GM18498 (cell line): ENCODE data around the gene LSR.

Experiments used
- ATAC-seq: cut with Tn5 transposase; IDR thresholded peaks from one replicate; pipeline ENCODE4 v1.9.1; 2021; ENCODE audit warnings: mild to moderate bottlenecking, moderate library complexity; ENCODE audit not compliant: unreplicated experiment

Gene LSR

DNA sequence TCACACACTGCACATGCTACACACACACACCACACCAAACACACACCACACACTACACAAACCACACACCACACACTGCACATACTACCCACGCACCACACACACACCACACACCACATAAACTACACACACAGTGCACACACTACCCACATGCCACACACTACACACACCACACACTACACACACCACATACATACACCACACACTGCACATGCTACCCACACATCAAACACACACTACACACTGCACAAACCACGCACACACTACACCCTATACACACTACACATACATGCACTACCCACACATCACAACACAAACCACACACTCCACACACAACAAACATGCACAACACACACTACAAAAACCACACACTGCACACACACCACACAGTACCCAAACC, 49.1 kb downstream of the LSR start:
- no peak for ATAC-seq

DNA sequence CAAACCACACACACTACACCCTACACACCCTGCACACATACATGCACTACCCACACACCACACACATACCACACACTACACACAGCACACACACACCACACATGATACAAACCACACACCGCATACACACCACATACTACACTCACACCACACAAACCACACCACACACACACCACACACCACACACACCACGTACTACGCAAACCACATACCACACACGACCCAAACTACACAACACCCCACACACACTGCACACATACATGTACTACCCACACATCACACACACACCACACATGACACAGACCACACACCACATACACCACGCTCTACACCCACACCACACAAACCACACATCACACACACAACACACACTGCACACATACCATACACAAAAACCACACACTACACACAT, 49.8 kb downstream of the LSR start:
- ATAC-seq = no peak

DNA sequence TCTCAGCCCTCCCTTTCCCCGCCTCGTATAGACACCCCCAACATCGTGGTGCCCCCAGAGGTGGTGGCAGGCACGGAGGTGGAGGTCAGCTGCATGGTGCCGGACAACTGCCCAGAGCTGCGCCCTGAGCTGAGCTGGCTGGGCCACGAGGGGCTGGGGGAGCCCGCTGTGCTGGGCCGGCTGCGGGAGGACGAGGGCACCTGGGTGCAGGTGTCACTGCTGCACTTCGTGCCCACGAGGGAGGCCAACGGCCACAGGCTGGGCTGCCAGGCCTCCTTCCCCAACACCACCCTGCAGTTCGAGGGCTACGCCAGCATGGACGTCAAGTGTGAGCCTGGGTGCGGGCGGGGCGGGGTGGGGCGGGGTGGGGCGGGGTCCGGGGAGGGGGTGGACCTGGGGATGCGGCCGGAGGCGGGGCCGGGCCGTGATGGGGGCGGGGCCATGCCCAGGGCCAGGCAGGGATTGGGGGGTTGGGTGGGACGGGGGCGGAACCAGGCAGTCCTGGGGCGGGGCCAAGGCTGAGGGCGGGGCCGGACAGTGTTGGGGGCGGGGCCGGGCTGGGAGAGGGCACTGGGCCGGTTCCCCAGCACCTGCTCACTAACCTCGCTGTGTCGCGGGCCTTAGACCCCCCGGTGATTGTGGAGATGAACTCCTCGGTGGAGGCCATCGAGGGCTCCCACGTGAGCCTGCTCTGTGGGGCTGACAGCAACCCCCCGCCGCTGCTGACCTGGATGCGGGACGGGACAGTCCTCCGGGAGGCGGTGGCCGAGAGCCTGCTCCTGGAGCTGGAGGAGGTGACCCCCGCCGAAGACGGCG, 50.9 kb downstream of the LSR start:
- no peak for ATAC-seq

GRCh38 chr19:35300339-35300649, 51.5 kb downstream of the LSR start:
- no peak for ATAC-seq

GRCh38 chr19:35301961-35302360, 53.2 kb downstream of the LSR start:
- ATAC-seq = no peak

DNA sequence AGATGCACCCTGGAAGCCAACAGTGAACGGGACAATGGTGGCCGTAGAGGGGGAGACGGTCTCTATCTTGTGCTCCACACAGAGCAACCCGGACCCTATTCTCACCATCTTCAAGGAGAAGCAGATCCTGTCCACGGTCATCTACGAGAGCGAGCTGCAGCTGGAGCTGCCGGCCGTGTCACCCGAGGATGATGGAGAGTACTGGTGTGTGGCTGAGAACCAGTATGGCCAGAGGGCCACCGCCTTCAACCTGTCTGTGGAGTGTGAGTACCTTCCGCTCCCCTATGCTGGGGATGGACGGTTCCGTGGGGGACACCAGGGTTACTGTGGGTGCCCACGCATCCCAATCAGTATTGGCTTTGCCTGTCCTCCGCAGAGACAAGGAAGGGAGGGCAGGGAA, 53.6 kb downstream of the LSR start:
- ATAC-seq = no peak

- ATAC-seq = no peak
These were observed 54.6 kb downstream of the LSR start for GRCh38 chr19:35303357-35303915.

DNA sequence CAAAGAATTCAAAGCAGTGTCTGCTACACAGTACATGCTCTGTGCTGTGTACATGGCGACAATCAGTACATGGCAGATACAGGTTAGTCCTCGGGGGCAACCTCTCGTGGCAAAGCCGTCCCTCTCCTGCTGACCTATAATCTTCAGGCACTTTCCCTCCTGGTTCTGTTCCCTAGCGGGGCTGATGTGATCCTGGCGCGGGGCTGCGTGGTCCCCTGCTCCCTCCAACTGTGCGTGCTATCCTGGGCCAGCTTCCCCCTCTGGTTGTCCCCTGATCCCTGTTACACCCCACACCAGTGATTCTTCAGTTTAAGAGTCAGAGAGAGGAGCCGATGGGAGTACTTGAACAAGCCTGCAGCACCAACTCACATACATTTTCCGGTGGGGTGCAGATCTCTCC, 55.2 kb downstream of the LSR start:
- no peak for ATAC-seq

DNA sequence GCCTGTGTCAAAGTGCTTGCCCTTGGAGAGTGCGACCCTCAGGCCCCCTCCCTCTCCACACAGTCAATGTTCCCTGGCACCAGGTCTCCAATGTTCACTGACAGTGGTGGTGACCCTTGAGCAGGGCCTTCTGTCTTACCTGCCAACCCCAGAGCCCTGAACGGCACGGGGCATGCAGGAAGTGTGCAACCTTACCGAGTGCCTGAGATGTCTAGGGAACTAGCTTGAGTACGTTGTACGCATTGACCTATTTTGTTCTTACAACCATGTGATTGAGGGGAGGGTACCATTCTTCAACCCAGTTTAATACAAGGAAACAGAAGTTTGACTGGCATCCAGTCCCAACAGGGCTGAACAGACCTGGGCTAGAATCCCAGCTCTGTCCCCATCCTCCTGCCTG, 56.4 kb downstream of the LSR start:
- ATAC-seq = no peak

GRCh38 chr19:35306473-35307246, 57.9 kb downstream of the LSR start:
- no peak for ATAC-seq

DNA sequence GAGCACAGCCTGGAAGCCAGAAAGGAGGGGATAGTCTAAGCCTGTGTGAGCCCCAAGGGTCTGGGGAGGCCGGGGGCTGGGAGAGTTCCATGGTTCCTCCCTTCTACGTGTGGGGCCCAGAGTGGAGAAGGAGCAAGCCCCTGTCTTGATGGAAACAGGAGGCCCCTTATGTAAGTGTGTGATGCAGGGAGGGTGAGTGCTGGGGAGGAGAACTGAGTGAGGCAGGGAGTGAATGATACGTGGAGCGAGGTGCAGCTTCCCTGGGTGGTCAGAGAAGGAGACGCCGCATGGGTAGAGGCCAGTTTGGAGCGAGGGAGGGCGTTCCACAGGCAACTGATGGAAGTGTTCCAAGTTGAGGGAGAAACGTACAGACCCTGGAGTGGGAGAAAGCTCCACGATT, 59.1 kb downstream of the LSR start:
- no peak for ATAC-seq

- no peak for ATAC-seq
These were observed 60.1 kb downstream of the LSR start for GRCh38 chr19:35308910-35309309.

DNA sequence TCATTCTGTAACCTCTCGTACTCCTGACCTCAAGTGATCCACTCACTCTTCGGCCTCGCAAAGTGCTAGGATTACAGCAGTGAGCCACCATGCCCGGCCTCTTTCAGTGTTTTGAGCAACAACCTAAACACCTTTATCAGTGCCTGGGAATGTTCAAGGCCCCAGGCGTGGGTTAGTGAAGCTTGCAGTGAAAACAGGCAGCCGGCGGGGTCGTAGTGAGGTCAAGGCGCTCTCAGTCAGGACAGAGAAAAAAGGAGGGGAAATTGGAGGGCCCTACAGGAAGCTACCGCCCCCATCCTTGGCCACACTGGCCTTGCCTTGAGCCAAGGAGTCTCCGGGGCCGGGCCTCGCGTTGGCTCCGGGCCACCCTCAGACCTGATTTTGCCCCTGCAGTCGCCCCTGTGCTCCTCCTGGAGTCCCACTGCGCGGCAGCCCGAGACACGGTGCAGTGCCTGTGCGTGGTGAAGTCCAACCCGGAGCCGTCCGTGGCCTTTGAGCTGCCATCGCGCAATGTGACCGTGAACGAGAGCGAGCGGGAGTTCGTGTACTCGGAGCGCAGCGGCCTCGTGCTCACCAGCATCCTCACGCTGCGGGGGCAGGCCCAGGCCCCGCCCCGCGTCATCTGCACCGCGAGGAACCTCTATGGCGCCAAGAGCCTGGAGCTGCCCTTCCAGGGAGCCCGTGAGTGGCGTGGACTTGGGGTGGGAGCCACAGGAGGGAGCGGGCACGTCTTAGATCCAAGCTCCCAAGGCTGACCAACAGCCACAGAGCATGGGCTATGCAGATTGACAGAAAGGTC, 60.9 kb downstream of the LSR start:
- no peak for ATAC-seq

DNA sequence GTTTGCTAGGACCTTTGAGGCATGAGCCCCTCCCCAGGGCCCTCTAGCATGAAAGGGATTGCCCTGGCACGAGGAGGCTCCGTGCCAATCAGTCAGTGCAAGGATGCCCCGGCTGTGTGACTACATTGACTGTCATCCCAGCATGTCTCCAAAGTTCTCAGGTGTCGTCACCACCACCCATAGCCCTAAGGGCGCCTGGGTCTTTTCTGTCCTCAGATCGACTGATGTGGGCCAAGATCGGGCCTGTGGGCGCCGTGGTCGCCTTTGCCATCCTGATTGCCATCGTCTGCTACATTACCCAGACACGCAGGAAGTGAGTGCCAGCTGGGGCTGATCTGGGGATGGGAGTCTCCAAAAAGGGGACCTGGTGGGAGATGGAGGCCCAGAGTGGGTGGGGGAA, 61.5 kb downstream of the LSR start:
- no peak for ATAC-seq

- no peak for ATAC-seq
These were observed 62.1 kb downstream of the LSR start for GRCh38 chr19:35310811-35311465.

DNA sequence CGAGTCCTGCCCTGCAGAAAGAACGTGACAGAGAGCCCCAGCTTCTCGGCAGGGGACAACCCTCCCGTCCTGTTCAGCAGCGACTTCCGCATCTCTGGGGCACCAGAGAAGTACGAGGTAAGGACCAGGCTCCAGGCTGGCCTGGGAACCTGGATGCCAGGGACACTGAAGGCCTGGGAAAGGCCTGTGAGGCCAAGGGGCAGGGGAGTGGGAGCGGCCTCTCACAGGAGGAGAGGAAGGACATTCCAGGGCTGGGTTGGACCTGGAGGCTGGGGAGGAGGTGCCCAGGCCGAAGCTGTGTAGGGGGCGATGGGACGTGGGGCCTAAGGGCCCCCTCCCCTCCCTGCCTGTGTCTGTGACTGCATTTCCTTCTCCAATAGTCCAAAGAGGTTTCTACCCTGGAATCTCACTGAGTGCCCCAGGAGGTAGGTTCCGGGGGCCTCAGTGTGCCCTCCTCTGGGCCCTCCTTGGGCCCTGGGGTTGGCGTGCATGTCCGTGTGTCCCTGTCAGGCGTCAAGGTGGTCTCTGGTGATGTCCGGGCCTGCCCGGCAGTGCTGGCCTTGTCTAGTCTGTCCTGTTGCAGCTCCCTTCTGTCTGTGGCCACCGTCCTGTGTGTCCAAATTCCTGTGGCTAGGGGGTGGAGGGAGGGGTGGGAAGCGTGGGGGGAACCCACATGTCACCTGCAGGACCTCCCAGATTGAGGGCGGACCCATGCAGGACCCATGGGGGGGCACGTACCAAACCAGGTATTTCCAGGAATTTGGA, 63.3 kb downstream of the LSR start:
- ATAC-seq = no peak

- ATAC-seq = no peak
These were observed 64.8 kb downstream of the LSR start for GRCh38 chr19:35313587-35313986.

DNA sequence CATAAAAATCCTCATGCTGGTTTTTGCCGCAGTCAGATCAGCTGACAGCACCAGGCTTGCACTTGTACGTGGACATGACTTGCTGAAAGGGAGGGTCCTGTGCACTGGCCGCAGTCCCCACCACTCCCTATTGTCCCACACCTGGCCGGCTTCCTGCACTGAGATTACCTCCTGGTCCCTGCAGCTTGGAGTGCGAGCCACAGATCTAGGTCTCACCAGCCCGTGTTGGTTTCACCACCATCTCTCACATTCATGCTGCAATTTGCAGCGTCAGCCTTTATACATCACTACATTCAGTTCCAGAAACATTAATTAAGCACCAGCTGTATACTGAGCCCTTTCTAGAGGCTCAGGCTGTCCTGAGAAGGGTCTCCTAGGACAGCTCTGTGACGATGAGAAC, 65.2 kb downstream of the LSR start:
- ATAC-seq = no peak

DNA sequence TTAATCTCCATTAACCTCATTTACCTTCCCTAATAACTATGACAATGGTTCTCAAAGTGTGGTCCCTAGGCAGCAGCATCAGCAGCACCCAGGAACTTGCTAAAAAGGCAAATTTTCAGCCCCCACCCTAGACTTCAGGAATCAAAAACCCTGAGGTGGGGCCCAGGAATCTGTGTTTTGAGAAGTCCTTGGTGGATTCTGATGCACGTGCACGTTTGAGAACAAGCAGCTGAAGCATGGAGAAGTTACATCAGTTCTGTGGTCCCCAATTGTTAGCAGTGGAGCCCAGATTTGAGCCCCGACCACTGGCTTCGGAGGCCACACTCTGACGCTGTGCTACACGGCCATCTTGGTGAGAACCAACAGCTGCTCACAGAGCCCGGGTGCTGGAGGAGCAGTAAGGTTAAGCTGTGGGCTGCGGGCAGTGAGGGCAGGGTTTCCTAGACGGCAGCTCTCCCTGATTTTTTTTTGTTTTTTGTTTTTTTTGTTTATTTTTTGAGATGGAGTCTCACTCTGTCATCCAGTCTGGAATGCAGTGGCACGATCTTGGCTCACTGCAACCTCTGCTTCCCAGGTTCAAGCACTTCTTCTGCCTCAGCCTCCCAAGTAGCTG, 66.2 kb downstream of the LSR start:
- ATAC-seq = no peak

DNA sequence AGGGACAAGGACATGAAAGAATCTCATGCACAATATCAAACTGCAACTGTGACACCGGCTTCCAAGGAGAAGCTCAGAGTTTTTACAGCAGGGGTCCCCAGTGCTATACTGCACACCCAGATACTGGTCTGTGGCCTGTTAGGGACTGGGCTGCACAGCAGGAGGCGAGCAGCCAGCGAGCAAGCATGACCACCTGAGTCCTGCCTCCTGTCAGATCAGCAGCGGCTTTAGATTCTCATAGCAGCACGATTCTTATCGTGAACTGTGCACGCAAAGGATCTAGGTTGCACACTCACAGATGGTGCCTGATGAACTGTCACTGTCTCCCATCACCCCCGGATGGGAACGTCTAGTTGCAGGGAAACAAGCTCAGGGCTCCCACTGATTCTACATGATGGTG, 67.1 kb downstream of the LSR start:
- ATAC-seq = no peak
